SU-DHL-6 (cell line): ENCODE data around the gene GNB1L.
"Not testable (repeated sequence)": the region's sequence is repeated elsewhere in the genome, so short reads cannot be mapped to it uniquely, and the experiment has no call there.

Source experiments
- H2AFZ ChIP-seq: fragments of 200-600 bp; sonication (generic); 2 replicates; pipeline ENCODE4 v1.6.1; 2014; ENCODE audit warnings: low read depth, mild to moderate bottlenecking, moderate library complexity, mixed read lengths, antibody characterized with exemption, low read length; ENCODE audit not compliant: severe bottlenecking
- H3F3A ChIP-seq: fragments of 200-600 bp; shearing (Covaris generic); 2 replicates; pipeline ENCODE4 v1.6.0; 2016; ENCODE audit warnings: antibody characterized with exemption, mild to moderate bottlenecking; ENCODE audit not compliant: insufficient read depth
- H3K27ac ChIP-seq: fragments of 200-600 bp; sonication (generic); 2 replicates; pipeline ENCODE4 v1.5.1; 2016; ENCODE audit warnings: low read depth, mild to moderate bottlenecking, low read length, moderate library complexity, mixed read lengths
- H3K27me3 ChIP-seq: fragments of 200-600 bp; sonication (generic), shearing (Covaris generic); 2 replicates; pipeline ENCODE4 v1.6.0; 2014; ENCODE audit warnings: mild to moderate bottlenecking, low read length
- H3K36me3 ChIP-seq: fragments of 200-600 bp; sonication (generic); 2 replicates; pipeline ENCODE4 v1.6.1; 2014; ENCODE audit warnings: mild to moderate bottlenecking, low read length, mixed read lengths
- H3K4me2 ChIP-seq: fragments of 300-600, 200-600 bp; shearing (Covaris generic), sonication (generic); 2 replicates; pipeline ENCODE4 v1.6.0; 2014; ENCODE audit warnings: low read length, low read depth, mild to moderate bottlenecking; ENCODE audit not compliant: poor library complexity, severe bottlenecking
- H3K4me3 ChIP-seq: fragments of 200-600 bp; sonication (generic); 2 replicates; pipeline ENCODE4 v1.5.1; 2014; ENCODE audit warnings: antibody characterized with exemption, low read length, mild to moderate bottlenecking, mixed read lengths; ENCODE audit not compliant: insufficient read depth, poor library complexity, severe bottlenecking
- H3K79me2 ChIP-seq: fragments of 200-600 bp; sonication (generic); 2 replicates; pipeline ENCODE4 v1.6.1; 2014; ENCODE audit warnings: mild to moderate bottlenecking, low read length, moderate library complexity; ENCODE audit not compliant: insufficient read depth
- H3K9ac ChIP-seq: fragments of 200-600 bp; sonication (generic); 2 replicates; pipeline ENCODE4 v1.7.0; 2014; ENCODE audit warnings: mild to moderate bottlenecking, low read length
- H3K9me2 ChIP-seq: fragments of 200-600 bp; sonication (generic); replicated peaks from 2 replicates; pipeline ENCODE4 v1.6.1; 2014; ENCODE audit warnings: low read length; ENCODE audit not compliant: insufficient read depth
- H3K9me3 ChIP-seq: fragments of 200-600 bp; sonication (generic); 2 replicates; pipeline ENCODE4 v1.6.1; 2014; ENCODE audit warnings: low read length, mixed read lengths; ENCODE audit not compliant: insufficient read depth
- H4K20me1 ChIP-seq: fragments of 200-600 bp; sonication (generic); 2 replicates; pipeline ENCODE4 v1.6.1; 2014; ENCODE audit warnings: low read depth, mild to moderate bottlenecking, antibody characterized with exemption, low read length, moderate library complexity, mixed read lengths
- CTCF ChIP-seq: fragments of 200-600 bp; sonication (generic); IDR thresholded peaks from one replicate; pipeline ENCODE4 v1.5.1; 2017; ENCODE audit warnings: antibody characterized with exemption, mild to moderate bottlenecking, low read length, moderate library complexity; ENCODE audit not compliant: insufficient read depth, poor library complexity, severe bottlenecking
- EZH2phosphoT487 ChIP-seq: fragments of 200-600 bp; sonication (generic), shearing (Covaris generic); conservative IDR thresholded peaks from 2 replicates; pipeline ENCODE4 v1.6.1; 2018; ENCODE audit warnings: mild to moderate bottlenecking, antibody characterized with exemption, low read length, moderate library complexity, mixed read lengths

The GNB1L gene

GRCh38 chr22:19885841-19886592, 31.3 kb upstream of the GNB1L start:
- H3K36me3 ChIP-seq: no peaks in the 10 kb centered on the region
- no peak for TF ChIP-seq CTCF
- no peak for TF ChIP-seq EZH2phosphoT487
- H3K9ac ChIP-seq: peak overlapping the region; percentile 30; the same call in 1 of the 2 replicates
- H2AFZ ChIP-seq: no peak overlapping the region
- no peaks in the 10 kb centered on the region for H3K27me3 ChIP-seq
- peak overlapping the region; percentile 40; the same call in 1 of the 2 replicates for H3K27ac ChIP-seq
- no peaks in the 10 kb centered on the region for H3K9me2 ChIP-seq
- H3K4me2 ChIP-seq: no peak overlapping the region
- no peaks in the 10 kb centered on the region for H3K79me2 ChIP-seq
- no peaks in the 10 kb centered on the region for H3K9me3 ChIP-seq
- H4K20me1 ChIP-seq: no peaks in the 10 kb centered on the region
- no peak overlapping the region for H3K4me3 ChIP-seq
- no peaks in the 10 kb centered on the region for H3F3A ChIP-seq

GRCh38 chr22:19884954-19885751, 30.5 kb upstream of the GNB1L start:
- H2AFZ ChIP-seq: no peak overlapping the region
- no peaks in the 10 kb centered on the region for H3K27me3 ChIP-seq
- H3K27ac ChIP-seq: no peak overlapping the region
- H4K20me1 ChIP-seq: no peaks in the 10 kb centered on the region
- H3K9me2 ChIP-seq: no peaks in the 10 kb centered on the region
- no peaks in the 10 kb centered on the region for H3K9me3 ChIP-seq
- TF ChIP-seq CTCF (no peak), EZH2phosphoT487 (no peak)
- no peaks in the 10 kb centered on the region for H3K79me2 ChIP-seq
- no peak overlapping the region for H3K4me3 ChIP-seq
- H3K36me3 ChIP-seq: no peaks in the 10 kb centered on the region
- H3K9ac ChIP-seq: no peak overlapping the region
- no peaks in the 10 kb centered on the region for H3F3A ChIP-seq
- no peak overlapping the region for H3K4me2 ChIP-seq

GRCh38 chr22:19884161-19884953, 29.7 kb upstream of the GNB1L start:
- Histone ChIP-seq H3F3A (no peaks in the 10 kb centered on the region), H3K9me3 (no peaks in the 10 kb centered on the region), H3K36me3 (no peaks in the 10 kb centered on the region), H2AFZ (no peak overlapping the region), H3K4me3 (no peak overlapping the region), H3K27me3 (no peaks in the 10 kb centered on the region), H3K27ac (no peak overlapping the region), H3K9me2 (no peaks in the 10 kb centered on the region), H3K9ac (no peak overlapping the region), H4K20me1 (no peaks in the 10 kb centered on the region), H3K4me2 (no peak overlapping the region), H3K79me2 (no peaks in the 10 kb centered on the region)
- no peak for TF ChIP-seq CTCF
- no peak for TF ChIP-seq EZH2phosphoT487

- H3F3A ChIP-seq, H3K9me2 ChIP-seq, H2AFZ ChIP-seq, H3K27me3 ChIP-seq, H3K9ac ChIP-seq, H4K20me1 ChIP-seq, H3K4me2 ChIP-seq, H3K79me2 ChIP-seq, H3K27ac ChIP-seq, H3K36me3 ChIP-seq, H3K9me3 ChIP-seq, H3K4me3 ChIP-seq: not testable (repeated sequence)
Measured at GRCh38 chr22:19883446-19883845, 28.8 kb upstream of the GNB1L start.
